GM13977 (cell line): Measurements from ENCODE around the gene RUNX2.

Experiments used
- DNase-seq: peaks from one replicate; pipeline ENCODE4 v3.0.0; 2012; ENCODE audit warnings: low spot score
- CTCF ChIP-seq: IDR thresholded peaks from 2 replicates; pipeline ENCODE4 v1.5.1; 2012; ENCODE audit warnings: mild to moderate bottlenecking, control low read depth; ENCODE audit not compliant: insufficient read depth; ENCODE audit errors: extremely low read depth, missing control alignments
- in situ Hi-C: fragments of 300-500 bp; cut with MboI; formaldehyde crosslinking; loops from one replicate; pipeline ENCODE4 v1.12.0; 2022; ENCODE audit warnings: low sequenced_read_pairs, low pct_unique_long_range_greater_than_20kb, mixed read lengths, inconsistent platforms; ENCODE audit not compliant: unreplicated experiment

RUNX2 gene

GRCh38 chr6:45299096-45299581 is 29.0 kb upstream of the RUNX2 start:
- in situ Hi-C loops, result no loop called here
- no peak for DNase-seq
- TF ChIP-seq CTCF, result no peak

GRCh38 chr6:45300736-45301135 is 27.4 kb upstream of the RUNX2 start:
- in situ Hi-C loops, result no loop called here
- no peak for DNase-seq
- no peak for TF ChIP-seq CTCF

GRCh38 chr6:45301348-45302142 is 26.6 kb upstream of the RUNX2 start:
- in situ Hi-C loops, result no loop called here
- TF ChIP-seq CTCF, result no peak
- DNase-seq, result no peak

- in situ Hi-C loops, result no loop called here
- TF ChIP-seq CTCF, result no peak
- no peak for DNase-seq
Observed at GRCh38 chr6:45302832-45303231, 25.3 kb upstream of the RUNX2 start.

- no peak for TF ChIP-seq CTCF
Observed at GRCh38 chr6:45305546-45305945, 22.6 kb upstream of the RUNX2 start.

GRCh38 chr6:45310118-45310788 is 17.9 kb upstream of the RUNX2 start:
- TF ChIP-seq CTCF, result no peak
- no peak for DNase-seq
- in situ Hi-C loops, result no loop called here

More at GRCh38 chr6:45305546-45305945, 22.6 kb upstream of the RUNX2 start:
- DNase-seq, result no peak
- in situ Hi-C loops, result no loop called here
